ENCODE data around the gene MAP3K7CL.

DNA sequence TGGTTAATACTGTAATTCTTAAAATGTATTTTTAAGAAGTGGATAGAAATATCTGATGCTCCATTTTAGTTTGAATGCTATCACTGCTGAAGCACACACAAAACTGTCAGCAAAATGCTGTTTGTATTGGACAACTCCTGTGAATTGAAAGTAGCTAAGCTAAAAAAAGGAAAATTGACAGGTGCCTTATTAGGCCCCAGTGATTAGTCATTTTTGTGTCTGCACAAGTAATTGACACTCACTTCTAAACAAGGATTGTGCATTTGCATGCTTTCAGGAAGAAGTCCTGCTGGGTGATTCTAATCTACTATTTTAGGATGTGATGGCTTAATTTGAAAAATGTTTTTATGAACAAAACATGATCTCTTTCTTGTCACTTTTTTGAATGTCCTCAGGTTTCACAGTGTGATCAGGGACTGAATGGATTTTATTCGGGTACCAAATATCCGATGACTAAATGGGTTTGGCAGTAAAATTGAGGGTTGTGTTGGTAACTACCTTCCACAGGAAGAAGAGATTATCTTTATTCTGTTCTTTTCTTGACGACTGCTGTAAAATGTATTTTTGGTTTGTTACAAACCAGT, 13.0 kb upstream of the MAP3K7CL start:
- no peak for TF ChIP-seq NFRKB (IDR thresholded peaks at IDR 0.05)
- no peak for TF ChIP-seq FOXA1 (IDR thresholded peaks at IDR 0.05)
- TF ChIP-seq SUZ12 (IDR thresholded peaks at IDR 0.05): no peak
- no peak for TF ChIP-seq FOXK2 (IDR thresholded peaks at IDR 0.05)
- TF ChIP-seq HDGF (IDR thresholded peaks at IDR 0.05; ENCODE audit: borderline replicate concordance): no peak
- TF ChIP-seq FOXM1 (IDR thresholded peaks at IDR 0.05; ENCODE audit: borderline replicate concordance): no peak
- TF ChIP-seq, protein P1, sequence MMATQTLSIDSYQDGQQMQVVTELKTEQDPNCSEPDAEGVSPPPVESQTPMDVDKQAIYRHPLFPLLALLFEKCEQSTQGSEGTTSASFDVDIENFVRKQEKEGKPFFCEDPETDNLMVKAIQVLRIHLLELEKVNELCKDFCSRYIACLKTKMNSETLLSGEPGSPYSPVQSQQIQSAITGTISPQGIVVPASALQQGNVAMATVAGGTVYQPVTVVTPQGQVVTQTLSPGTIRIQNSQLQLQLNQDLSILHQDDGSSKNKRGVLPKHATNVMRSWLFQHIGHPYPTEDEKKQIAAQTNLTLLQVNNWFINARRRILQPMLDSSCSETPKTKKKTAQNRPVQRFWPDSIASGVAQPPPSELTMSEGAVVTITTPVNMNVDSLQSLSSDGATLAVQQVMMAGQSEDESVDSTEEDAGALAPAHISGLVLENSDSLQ (IDR thresholded peaks at IDR 0.05): peak; percentile 28; the same call in 1 of the 2 replicates
- TF ChIP-seq BHLHE40 (IDR thresholded peaks at IDR 0.05; ENCODE audit: borderline replicate concordance): no peak
- TF ChIP-seq L3MBTL2 (conservative IDR thresholded peaks at IDR 0.05): no peak

All from HEK293T (cell line).